Spleen (tissue), 3 donors: ENCODE data around the gene PP2D1.

Experiments used
- POLR2A ChIP-seq, 3 donors: fragments of 450-650 bp; IDR thresholded peaks; one replicate each; pipeline ENCODE4 v1.5.1; 2017; ENCODE audit warnings: antibody characterized with exemption in 3 of 3, mild to moderate bottlenecking in 1 of 3
- POLR2AphosphoS5 ChIP-seq, 3 donors: sonication (generic); formaldehyde crosslinking; IDR thresholded peaks; one replicate each; pipeline ENCODE4 v1.5.1; 2017; ENCODE audit warnings: antibody characterized with exemption in 3 of 3

DNA sequence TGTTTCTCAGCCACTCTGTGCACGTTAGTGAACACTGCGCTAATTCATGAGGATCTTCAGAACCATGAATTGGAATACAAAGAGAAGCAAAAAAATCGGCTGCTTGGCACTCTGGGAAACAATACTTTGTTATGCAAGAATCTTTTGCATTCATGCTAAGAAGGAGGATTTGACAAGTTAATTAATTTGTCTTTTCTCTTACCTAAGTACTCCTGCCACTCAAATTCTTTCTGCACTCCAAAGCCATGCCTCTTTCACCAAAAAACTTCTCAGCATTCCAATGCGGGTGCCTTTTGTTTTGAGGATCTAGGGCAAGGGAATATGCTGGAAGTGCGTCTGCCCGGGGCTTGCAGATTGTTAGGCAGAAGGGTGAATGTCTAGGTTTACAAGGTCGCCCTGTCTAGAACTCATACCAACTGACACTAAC lies 16.9 kb upstream of the PP2D1 start:
- TF ChIP-seq POLR2AphosphoS5 (IDR thresholded peaks at IDR 0.05) = no peak
- no peak for TF ChIP-seq POLR2A (IDR thresholded peaks at IDR 0.05)
